BE2C (cell line): ENCODE results near the gene PPP1CB.

Experiments
- DNase-seq: peaks from one replicate; pipeline ENCODE4 v3.0.0-alpha.2; 2020
- H3K27me3 ChIP-seq: fragments of 250-450 bp; sonication (Bioruptor Pico); 2 replicates; pipeline ENCODE4 v1.5.1; 2020; ENCODE audit warnings: mild to moderate bottlenecking
- H3K36me3 ChIP-seq: fragments of 250-450 bp; sonication (Bioruptor Pico); 2 replicates; pipeline ENCODE4 v1.5.1; 2020; ENCODE audit warnings: mild to moderate bottlenecking
- H3K4me1 ChIP-seq: fragments of 250-450 bp; sonication (Bioruptor Pico); 2 replicates; pipeline ENCODE4 v1.5.1; 2020
- H3K4me3 ChIP-seq: 2 replicates; pipeline ENCODE4 v1.5.1; 2011; ENCODE audit warnings: low read depth, low read length
- H3K9me3 ChIP-seq: fragments of 250-450 bp; sonication (Bioruptor Pico); 2 replicates; pipeline ENCODE4 v1.5.1; 2020
- CTCF ChIP-seq: IDR thresholded peaks from 2 replicates; pipeline ENCODE4 v1.5.1; 2012; ENCODE audit warnings: mild to moderate bottlenecking, low read depth, low read length

PPP1CB gene

DNA sequence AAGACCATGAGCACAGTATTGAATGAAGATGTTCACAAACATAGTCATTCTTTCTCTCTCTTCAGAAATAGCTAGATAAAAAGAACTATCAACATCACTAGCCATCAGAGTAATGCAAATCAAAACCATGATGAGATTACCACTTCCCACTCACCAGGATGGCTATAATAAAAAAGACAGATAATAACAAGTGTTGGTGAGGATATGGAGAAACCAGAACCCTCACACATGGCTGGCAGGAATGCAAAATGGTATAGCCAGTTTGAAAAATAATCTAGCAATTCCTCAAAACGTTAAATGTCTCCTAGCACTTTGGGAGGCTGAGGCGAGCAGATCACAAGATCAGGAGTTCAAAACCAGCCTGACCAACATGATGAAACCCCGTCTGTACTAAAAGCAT, 31.3 kb upstream of the PPP1CB start:
- DNase-seq = no peak
- TF ChIP-seq CTCF = no peak
- no peak overlapping the region for H3K4me3 ChIP-seq
- no peaks in the 10 kb centered on the region for H3K36me3 ChIP-seq
- no peaks in the 10 kb centered on the region for H3K27me3 ChIP-seq
- no peaks in the 10 kb centered on the region for H3K9me3 ChIP-seq
- H3K4me1 ChIP-seq = peaks cover 13% of the 10 kb centered on the region

- TF ChIP-seq CTCF = no peak
- no peaks in the 10 kb centered on the region for H3K27me3 ChIP-seq
- H3K4me3 ChIP-seq = no peak overlapping the region
- H3K9me3 ChIP-seq = no peaks in the 10 kb centered on the region
- H3K36me3 ChIP-seq = no peaks in the 10 kb centered on the region
- no peak for DNase-seq
- peaks cover 6% of the 10 kb centered on the region for H3K4me1 ChIP-seq
Measured at GRCh38 chr2:28721601-28722191, 29.9 kb upstream of the PPP1CB start.

DNA sequence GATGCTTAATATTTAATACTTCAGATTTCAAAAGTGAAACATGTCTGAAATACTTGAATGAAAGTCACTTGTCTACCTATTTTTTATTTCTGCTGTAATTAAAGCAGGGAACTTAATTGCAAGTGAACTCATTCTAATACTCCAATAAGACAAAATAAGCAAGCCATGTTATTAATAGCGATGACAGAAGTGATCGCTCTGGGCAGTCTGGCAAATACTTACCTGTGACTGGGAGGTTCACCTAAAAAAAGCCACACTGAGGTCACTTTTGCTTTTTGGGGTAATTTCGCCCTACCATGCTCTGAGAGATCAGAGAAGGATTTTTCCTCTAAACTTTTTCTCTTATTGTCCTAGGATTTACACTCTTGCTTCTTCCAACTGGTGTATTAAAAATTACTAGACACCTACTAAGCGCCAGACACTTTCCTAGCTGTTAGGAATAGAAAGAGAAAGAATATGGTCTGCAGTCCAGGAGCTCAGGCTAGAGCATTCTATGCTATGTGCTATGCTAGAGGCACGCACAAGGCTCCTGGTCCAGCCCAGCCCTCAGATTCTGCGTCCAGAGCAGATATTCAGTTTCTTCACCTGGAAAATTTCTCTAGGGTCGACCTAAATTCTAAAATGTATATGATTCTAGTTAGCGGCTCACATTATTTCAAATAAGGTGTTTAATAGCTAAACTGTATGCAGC, 26.5 kb upstream of the PPP1CB start:
- H3K36me3 ChIP-seq = no peaks in the 10 kb centered on the region
- H3K27me3 ChIP-seq = no peaks in the 10 kb centered on the region
- no peak overlapping the region for H3K4me3 ChIP-seq
- H3K4me1 ChIP-seq = no peaks in the 10 kb centered on the region
- TF ChIP-seq CTCF = no peak
- no peaks in the 10 kb centered on the region for H3K9me3 ChIP-seq
- DNase-seq = no peak

DNA sequence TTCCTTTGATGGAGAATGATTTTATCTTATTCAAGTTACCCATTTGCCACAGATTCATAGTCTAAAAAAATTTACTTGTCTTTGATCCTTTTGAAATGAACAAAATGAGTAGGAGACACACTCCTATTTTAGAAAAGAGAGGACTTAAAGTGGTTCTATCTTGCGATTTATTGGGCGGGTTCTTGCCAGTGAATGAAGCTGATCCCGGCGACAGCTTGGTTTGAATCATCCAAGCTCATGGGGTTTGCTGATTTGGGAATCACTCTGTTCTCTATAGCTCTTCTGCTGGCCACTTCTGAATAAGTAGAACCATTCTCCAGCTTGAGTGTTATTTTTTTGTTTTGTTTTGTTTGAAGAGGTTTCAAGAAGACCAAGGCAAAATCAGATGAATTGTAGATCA, 25.5 kb upstream of the PPP1CB start:
- TF ChIP-seq CTCF = no peak
- Histone ChIP-seq H3K4me1 (no peaks in the 10 kb centered on the region), H3K27me3 (no peaks in the 10 kb centered on the region), H3K9me3 (no peaks in the 10 kb centered on the region), H3K4me3 (no peak overlapping the region), H3K36me3 (no peaks in the 10 kb centered on the region)
- DNase-seq = no peak

GRCh38 chr2:28729698-28730097, 21.9 kb upstream of the PPP1CB start:
- Histone ChIP-seq H3K4me1 (no peaks in the 10 kb centered on the region), H3K9me3 (no peaks in the 10 kb centered on the region), H3K27me3 (no peaks in the 10 kb centered on the region), H3K4me3 (no peak overlapping the region), H3K36me3 (no peaks in the 10 kb centered on the region)
- DNase-seq = no peak
- no peak for TF ChIP-seq CTCF

GRCh38 chr2:28730641-28731146, 20.9 kb upstream of the PPP1CB start:
- no peak for DNase-seq
- TF ChIP-seq CTCF = no peak
- H3K4me1 ChIP-seq = no peaks in the 10 kb centered on the region

More at GRCh38 chr2:28730641-28731146, 20.9 kb upstream of the PPP1CB start:
- H3K27me3 ChIP-seq = no peaks in the 10 kb centered on the region
- no peaks in the 10 kb centered on the region for H3K36me3 ChIP-seq
- no peak overlapping the region for H3K4me3 ChIP-seq
- no peaks in the 10 kb centered on the region for H3K9me3 ChIP-seq
